MCF 10A (cell line): Measurements from ENCODE around the gene IL1A. TPM values are rescaled to one million over a fixed set of nuclear protein-coding genes. Genes with fewer than 3 reads are reported as not detected.

Experiments
- BruUV-seq: library from RNA; stranded (reverse); fragments of 400-500 nt; replicated peaks from 2 replicates; lab custom pipeline; 2021; lab: Mats Ljungman, UMichigan
- CTCF ChIA-PET: fragments of 300-600 bp; sonication (Branson Sonifier 250); formaldehyde crosslinking; extraction: SDS; loops from one replicate; lab custom pipeline; 2021; ENCODE audit warnings: antibody characterized with exemption, inconsistent platforms; lab: Yijun Ruan, JAX
- POLR2A ChIA-PET: fragments of 300-600, 350-650 bp; sonication (Branson Sonifier 250); formaldehyde crosslinking; extraction: SDS; loops from one replicate; lab custom pipeline; 2020; ENCODE audit warnings: antibody characterized with exemption, inconsistent platforms; lab: Yijun Ruan, JAX
- DNase-seq: peaks from one replicate; pipeline ENCODE4 v3.0.0-alpha.2; 2018; ENCODE audit not compliant: unreplicated experiment
- H3K27ac Mint-ChIP-seq: one replicate; pipeline ENCODE4 v1.8.0; 2022; ENCODE audit warnings: mild to moderate bottlenecking, low read depth, mixed read lengths; ENCODE audit not compliant: unreplicated experiment
- H3K27me3 Mint-ChIP-seq: one replicate; pipeline ENCODE4 v1.8.0; 2022; ENCODE audit warnings: mixed read lengths; ENCODE audit not compliant: insufficient read depth, unreplicated experiment
- H3K36me3 Mint-ChIP-seq: one replicate; pipeline ENCODE4 v1.8.0; 2022; ENCODE audit warnings: mild to moderate bottlenecking, moderate library complexity, mixed read lengths; ENCODE audit not compliant: insufficient read depth, unreplicated experiment
- H3K4me1 Mint-ChIP-seq: one replicate; pipeline ENCODE4 v1.8.0; 2022; ENCODE audit warnings: mixed read lengths; ENCODE audit not compliant: insufficient read depth, unreplicated experiment
- H3K4me3 Mint-ChIP-seq: one replicate; pipeline ENCODE4 v1.8.0; 2022; ENCODE audit warnings: mild to moderate bottlenecking, moderate library complexity, mixed read lengths; ENCODE audit not compliant: unreplicated experiment
- H3K9me3 Mint-ChIP-seq: one replicate; pipeline ENCODE4 v1.8.0; 2022; ENCODE audit warnings: mixed read lengths; ENCODE audit not compliant: unreplicated experiment
- CTCF ChIP-seq: fragments of 200-600 bp; IDR thresholded peaks from one replicate; pipeline ENCODE4 v1.8.0; 2022; ENCODE audit warnings: antibody characterized with exemption, mild to moderate bottlenecking; ENCODE audit not compliant: unreplicated experiment
- intact Hi-C: fragments of 100-400 bp; cut with micrococcal nuclease; formaldehyde crosslinking; loops from 2 replicates; pipeline ENCODE4 v1.14.1; 2022
- total RNA-seq: library from RNA; stranded (reverse); gene quantifications from 2 replicates; pipeline ENCODE4 v1.2.3, GENCODE V29; 2022

IL1A gene
- total RNA-seq, 1 experiment from 2014 or later, result 170 TPM

- H3K27ac Mint-ChIP-seq, result peak overlapping the region; percentile 85
- H3K4me3 Mint-ChIP-seq, result peak overlapping the region; percentile 79
- POLR2A ChIA-PET, result interaction anchor here (0.7 to 9.4 kb wide), 14 partner anchors 10 to 159 kb away, joined by 3 to 131 read pairs (median 22); partner anchors contain the start of genes CKAP2L and IL1B
- CTCF ChIA-PET, result interaction anchor here (0.7 to 6.3 kb wide), 10 partner anchors 13 to 341 kb away, joined by 3 to 38 read pairs (median 4); no protein-coding TSS in a partner anchor
- H3K4me1 Mint-ChIP-seq, result peaks cover 71% of the 10 kb centered on the region
- no peak for TF ChIP-seq CTCF
- DNase-seq, result no peak
- H3K27me3 Mint-ChIP-seq, result no peaks in the 10 kb centered on the region
- H3K36me3 Mint-ChIP-seq, result peaks cover 58% of the 10 kb centered on the region
- no TSS peak for BruUV-seq
- H3K9me3 Mint-ChIP-seq, result no peaks in the 10 kb centered on the region
- intact Hi-C loops, result no loop called here
Measured at GRCh38 chr2:112782234-112782799, 2.0 kb downstream of the IL1A start.

- Mint-ChIP-seq H3K36me3 (peaks cover 79% of the 10 kb centered on the region), H3K4me1 (peaks cover 67% of the 10 kb centered on the region), H3K9me3 (no peaks in the 10 kb centered on the region), H3K27ac (no peak overlapping the region), H3K4me3 (peak overlapping the region; percentile 79), H3K27me3 (no peaks in the 10 kb centered on the region)
- no peak for TF ChIP-seq CTCF
- DNase-seq, result no peak
- ChIA-PET POLR2A (interaction anchor here (1.8 to 8.9 kb wide), 3 partner anchors 13 to 17 kb away, joined by 4 to 131 read pairs (median 86); partner anchors contain the start of gene CKAP2L), CTCF (interaction anchor here (1.2 to 6.3 kb wide), 3 partner anchors 16 to 162 kb away, joined by 3 to 38 read pairs (median 31); no protein-coding TSS in a partner anchor)
- BruUV-seq, result no TSS peak
- intact Hi-C loops, result no loop called here
Measured at GRCh38 chr2:112779598-112779997, 4.7 kb downstream of the IL1A start.

- Mint-ChIP-seq H3K4me1 (peaks cover 47% of the 10 kb centered on the region), H3K4me3 (no peak overlapping the region), H3K36me3 (peaks cover 71% of the 10 kb centered on the region), H3K27me3 (no peaks in the 10 kb centered on the region), H3K9me3 (no peaks in the 10 kb centered on the region), H3K27ac (peak overlapping the region; percentile 85)
- TF ChIP-seq CTCF, result no peak
- DNase-seq, result no peak
- BruUV-seq, result no TSS peak
- ChIA-PET CTCF (interaction anchor here (0.6 to 1.0 kb wide), 2 partner anchors 12 to 159 kb away, joined by 3 read pairs; no protein-coding TSS in a partner anchor), POLR2A (interaction anchor here (0.7 kb wide), 1 partner anchor 68 kb away, joined by 5 read pairs; no protein-coding TSS in a partner anchor)
- intact Hi-C loops, result no loop called here
Measured at GRCh38 chr2:112777036-112777435, 7.3 kb downstream of the IL1A start.

- BruUV-seq, result no TSS peak
Measured at GRCh38 chr2:112776113-112776512, 8.2 kb downstream of the IL1A start.

More at GRCh38 chr2:112776113-112776512, 8.2 kb downstream of the IL1A start:
- H3K36me3 Mint-ChIP-seq, result peaks cover 62% of the 10 kb centered on the region
- H3K4me1 Mint-ChIP-seq, result peaks cover 38% of the 10 kb centered on the region
- peak overlapping the region; percentile 1 for H3K27ac Mint-ChIP-seq
- ChIA-PET CTCF (interaction anchor here (0.6 kb wide), 1 partner anchor 67 kb away, joined by 4 read pairs; no protein-coding TSS in a partner anchor), POLR2A (no interaction called here)
- no peak overlapping the region for H3K4me3 Mint-ChIP-seq
- DNase-seq, result no peak
- H3K27me3 Mint-ChIP-seq, result no peaks in the 10 kb centered on the region
- intact Hi-C loops, result no loop called here
- no peak for TF ChIP-seq CTCF
- H3K9me3 Mint-ChIP-seq, result no peaks in the 10 kb centered on the region
